ENCODE results near the gene NBAS.

NBAS gene

DNA sequence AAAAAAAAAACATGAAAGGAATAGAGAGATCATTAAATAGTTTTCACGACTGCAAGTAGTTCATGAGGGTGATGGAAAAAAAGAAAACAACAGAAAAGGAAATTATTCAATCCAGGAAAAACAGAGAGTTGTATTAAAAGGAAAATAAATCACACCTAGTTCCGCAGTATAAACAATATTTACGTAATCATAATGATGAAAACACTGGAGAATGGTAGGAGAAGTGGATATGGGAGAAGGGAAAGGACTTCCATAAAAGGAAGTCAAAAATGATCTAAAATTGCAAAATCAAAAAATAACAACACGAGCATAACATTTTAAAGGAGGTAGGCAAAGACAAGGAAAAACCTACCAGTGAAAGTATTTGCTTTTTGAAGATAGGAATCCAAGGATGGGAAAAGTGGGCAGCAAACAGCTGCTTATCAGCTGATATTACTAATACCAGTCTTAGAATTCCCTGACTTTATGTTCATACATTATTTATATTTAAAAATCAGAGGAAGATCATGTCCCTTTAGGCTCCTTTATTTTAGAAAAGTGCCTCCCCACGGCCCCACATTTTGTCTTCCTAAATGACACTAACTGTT lies 160.8 kb downstream of the NBAS start:
- no peak for DNase-seq

DNA sequence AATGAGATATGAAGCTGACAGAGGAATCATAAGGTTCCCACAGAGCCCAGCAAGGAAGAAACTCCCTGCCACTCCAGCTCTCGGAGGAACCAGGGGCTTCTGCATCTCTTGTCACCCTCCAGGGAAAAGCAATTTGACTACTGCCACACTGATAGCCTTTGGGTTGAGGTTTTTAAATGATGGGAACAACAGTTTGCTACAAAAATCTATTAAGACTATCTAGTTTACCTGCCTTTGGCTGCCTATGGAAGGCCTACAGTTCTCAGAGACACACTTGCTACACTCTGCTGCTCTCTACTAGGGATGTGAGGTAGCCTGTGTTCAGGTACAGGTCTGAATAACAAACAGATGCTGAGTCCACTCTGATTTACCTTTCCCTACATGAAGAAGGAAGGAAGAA lies 161.9 kb downstream of the NBAS start:
- DNase-seq: no peak

GRCh38 chr2:15391751-15392150 lies 169.4 kb downstream of the NBAS start:
- no peak for DNase-seq

- no peak for DNase-seq
Measured at GRCh38 chr2:15389895-15390294, 171.2 kb downstream of the NBAS start.

- DNase-seq: no peak
Measured at GRCh38 chr2:15389326-15389700, 171.8 kb downstream of the NBAS start.

- DNase-seq: no peak
Measured at GRCh38 chr2:15388406-15389325, 172.5 kb downstream of the NBAS start.

DNA sequence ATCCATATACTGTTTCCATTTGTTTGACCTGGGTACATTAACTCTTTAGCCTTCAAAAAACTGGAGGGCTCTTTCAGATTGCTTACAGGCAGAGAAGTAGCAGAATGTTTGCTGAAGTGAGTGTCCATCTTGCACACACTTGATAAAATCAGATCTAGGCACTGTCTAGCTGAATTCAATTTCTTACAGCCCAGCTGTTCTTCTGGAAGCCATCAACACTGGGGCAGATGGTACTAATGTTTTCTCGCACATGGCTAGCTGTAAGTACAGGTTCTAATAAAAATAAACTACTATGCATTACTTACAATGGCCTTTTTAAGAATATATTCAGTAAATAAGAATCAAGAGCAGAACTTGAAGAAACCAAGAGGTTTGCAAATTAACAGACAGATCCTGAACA lies 175.9 kb downstream of the NBAS start:
- no peak for DNase-seq

DNA sequence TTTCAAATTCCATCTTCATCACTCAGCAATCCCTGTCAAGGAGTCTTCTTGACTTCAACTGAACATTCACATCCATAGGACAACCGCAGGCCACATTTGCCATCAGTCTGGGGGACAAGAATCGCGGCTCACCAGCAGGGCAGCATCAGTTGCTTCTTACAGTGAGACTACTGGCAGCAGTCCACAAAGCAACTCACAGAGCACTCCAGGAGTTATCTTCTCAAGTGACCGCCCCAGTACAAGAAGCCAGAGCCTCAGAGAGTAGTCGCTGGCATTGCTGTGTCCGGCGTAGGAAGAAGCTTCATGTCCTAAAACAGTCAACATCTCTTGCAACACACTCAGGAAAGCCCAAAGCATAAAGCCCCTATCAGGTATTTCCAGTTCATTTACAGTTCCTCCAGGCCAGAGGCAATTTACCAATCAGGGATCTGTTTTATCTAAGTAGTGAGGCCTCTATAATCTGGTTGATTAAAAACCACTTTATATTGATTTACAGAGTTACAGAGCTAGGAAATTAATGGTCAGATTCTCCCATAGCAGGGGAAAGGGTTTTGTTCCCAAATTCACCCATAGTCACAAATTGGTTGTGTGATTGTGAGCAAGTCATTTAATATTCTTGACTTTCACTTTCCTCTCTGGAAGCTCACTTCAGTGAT lies 177.3 kb downstream of the NBAS start:
- no peak for DNase-seq

- DNase-seq: no peak
Measured at GRCh38 chr2:15378148-15378908, 182.8 kb downstream of the NBAS start.

GRCh38 chr2:15377202-15377601 lies 183.9 kb downstream of the NBAS start:
- no peak for DNase-seq

DNA sequence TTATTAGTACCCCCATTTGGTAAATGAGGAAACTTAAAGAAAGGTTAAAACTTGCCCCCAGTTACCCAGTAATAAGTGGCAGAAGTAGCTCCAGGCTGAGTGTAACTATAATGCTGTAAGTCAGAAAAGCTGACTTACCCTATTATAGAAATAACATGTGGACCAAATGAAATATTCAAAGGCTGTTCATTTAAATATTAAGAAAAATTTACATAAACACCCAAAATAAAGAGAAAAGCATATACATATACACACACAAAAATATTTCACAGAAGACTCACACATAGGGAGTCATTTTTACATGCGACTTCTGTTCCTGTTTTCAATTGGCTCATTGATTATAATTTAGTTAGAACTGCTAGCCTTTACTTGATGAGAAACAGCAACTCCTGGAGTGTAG lies 189.1 kb downstream of the NBAS start:
- DNase-seq: no peak

DNA sequence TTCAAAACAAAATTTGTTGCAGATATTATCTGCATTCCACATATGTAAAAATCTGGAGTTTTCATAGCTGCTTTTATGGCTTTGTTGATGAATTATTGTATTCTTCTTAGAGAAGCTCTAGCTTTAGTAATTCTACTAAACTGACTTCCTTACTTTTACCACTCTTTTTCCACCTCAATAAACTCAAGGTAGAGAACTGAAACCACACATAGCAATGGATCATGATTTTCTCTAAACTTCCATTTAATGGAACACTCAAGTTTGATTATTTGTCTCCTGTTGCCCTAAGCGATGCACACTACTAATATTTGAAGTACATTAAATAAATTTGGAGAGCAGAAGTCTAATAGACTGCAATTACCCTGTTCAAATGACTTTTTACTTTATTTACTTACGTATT lies 192.0 kb downstream of the NBAS start:
- no peak for DNase-seq

DNA sequence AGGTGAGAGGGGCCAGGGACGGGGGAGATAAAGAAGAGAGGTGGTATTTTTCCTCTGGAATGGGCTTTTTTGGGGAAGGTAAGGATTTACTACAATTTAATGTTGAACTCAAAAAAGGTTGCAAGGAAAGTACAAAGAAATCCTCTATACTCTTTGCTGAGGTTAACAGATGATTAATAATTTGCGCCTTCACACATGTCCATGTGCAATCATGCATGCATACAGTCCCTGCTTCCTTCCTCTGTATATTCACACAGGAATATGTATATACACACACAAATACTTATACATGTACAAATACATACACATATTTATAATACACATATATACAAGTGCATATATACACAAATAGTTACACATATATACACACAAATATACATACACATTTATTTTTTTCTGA lies 193.4 kb downstream of the NBAS start:
- DNase-seq: no peak

GRCh38 chr2:15367205-15367604 lies 193.9 kb downstream of the NBAS start:
- no peak for DNase-seq

- no peak for DNase-seq
Measured at GRCh38 chr2:15365411-15365810, 195.7 kb downstream of the NBAS start.

GRCh38 chr2:15364561-15364960 lies 196.6 kb downstream of the NBAS start:
- no peak for DNase-seq

- no peak for DNase-seq
Measured at GRCh38 chr2:15363734-15364133, 197.4 kb downstream of the NBAS start.

- DNase-seq: no peak
Measured at GRCh38 chr2:15363142-15363541, 198.0 kb downstream of the NBAS start.

DNA sequence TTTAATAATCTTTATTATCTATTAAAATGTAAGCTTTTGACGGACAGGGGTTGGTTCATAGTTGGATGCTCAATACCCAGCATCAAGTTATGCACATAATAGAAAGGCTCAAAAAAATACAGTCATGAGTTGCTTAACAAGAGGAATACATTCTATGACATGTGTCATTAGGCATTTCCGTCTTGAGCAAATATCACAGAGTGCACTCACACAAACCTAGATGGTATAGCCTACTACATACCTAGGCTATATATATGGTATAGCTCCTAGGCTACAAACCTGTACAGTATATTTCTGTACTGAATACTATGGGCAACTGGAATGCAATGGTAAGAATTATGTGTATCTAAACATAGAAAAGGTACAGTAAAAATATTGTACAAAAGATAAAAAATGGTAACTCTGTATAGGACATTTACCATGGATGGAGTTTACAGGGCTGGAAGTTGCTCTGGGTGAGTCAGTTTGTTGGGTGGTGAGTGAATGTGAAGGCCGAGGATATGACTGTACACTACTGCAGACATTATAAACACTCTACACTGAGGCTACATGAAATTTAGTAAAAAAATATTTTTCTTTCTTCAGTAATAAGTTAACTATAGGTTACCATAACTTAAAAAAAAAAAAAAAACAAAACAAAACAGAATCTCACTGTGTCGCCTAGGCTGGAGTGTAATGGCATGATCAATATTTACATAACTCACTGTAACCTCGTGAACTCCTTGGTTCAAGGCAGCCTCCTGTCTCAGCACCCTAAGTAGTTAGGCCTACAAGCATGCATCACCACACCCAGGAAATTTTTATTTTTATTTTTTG lies 201.2 kb downstream of the NBAS start:
- no peak for DNase-seq

DNA sequence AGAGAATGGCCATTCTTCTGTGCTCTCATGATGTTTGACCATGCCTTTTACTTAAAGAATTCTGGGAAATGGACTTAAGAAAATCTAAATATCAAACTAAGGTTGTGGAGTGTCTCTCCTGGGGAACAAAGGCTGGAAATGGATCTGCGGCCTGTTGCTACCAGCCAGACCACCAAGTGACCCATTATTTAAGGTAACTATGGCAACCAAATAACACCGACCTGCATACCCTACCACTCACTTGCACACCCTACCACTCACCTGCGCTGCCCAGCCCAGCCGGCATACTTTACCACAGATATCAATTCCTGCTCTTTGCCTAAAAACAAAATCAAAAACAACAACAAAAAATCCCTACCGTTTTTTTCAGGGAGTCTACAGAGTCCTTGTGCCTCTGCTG lies 203.2 kb downstream of the NBAS start:
- DNase-seq: no peak

DNA sequence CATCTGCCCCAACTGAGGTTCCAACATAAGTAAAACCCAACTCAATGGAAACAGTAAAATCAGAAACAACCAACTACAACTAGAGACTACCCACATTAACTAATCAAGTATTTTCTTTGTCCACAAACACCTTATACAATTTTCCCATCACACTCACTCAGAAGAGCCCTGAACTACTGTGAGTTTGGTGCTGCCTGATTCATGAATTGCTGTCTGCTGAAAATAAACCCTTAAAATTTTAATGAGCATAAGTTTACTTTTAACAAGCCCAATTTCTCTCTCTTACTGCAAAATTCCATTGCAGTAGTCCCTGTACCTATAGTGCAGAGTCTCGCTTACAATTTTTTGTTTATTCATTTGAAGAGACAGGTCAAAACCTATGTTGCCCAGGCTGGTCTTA lies 203.9 kb downstream of the NBAS start:
- no peak for DNase-seq

DNA sequence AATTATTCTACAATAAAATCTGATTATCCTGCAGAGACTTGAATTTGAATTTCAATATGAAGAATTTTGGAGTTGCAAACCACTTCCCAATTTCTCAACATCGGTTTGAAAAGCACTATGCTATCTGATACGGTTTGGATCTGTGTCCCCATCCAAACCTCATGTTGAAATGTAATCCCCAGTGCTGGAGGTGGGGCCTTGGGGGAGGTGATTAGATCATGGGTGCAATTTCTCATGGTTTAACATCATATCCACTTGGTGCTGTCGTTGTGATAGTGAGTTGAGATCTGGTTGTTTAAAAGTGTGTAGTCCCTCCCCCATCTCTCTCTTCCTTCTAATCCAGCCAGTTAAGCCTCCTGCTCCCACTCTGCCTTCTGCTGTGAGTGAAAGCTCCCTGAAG lies 205.7 kb downstream of the NBAS start:
- no peak for DNase-seq
